Measurements from ENCODE around the gene TRAFD1.
"Not testable (repeated sequence)": the region's sequence is repeated elsewhere in the genome, so short reads cannot be mapped to it uniquely, and the experiment has no call there.

TRAFD1 gene

DNA sequence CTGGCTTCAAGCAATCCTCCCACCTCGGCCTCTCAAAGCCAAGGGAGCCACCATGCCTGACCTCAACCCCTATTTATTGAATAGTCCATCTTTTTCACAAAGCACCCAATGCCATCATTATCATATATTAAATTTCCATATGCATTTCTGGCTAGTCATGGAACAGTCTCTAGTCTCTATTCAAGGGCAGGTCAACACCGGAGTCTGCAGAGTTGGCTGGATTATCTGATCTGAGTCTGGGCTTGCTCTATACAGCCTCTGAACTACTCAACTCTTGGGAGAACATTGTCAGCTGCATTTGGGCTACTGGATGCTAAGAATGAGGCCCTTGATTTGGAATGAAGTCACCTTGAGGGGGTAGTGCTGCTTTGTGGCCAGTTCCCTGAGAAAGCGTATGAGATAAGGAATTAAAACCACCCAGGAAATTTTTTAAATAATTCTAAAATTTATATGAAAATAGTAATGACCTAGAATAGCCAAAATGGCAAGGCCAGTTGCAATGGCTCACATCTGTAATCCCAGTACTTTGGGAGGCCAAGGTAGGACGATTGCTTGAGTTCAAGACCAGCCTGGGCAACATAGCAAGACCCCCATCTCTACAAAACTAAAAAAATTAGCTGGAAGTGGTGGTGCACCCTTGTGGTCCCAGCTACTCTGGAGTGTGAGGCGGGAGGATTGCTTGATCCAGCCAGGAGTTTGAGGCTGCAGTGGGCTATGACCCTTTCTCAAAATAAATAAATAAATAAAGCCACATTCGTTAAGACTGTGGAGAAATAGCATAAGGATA, 9.9 kb upstream of the TRAFD1 start:
- DNase-seq = no peak

DNA sequence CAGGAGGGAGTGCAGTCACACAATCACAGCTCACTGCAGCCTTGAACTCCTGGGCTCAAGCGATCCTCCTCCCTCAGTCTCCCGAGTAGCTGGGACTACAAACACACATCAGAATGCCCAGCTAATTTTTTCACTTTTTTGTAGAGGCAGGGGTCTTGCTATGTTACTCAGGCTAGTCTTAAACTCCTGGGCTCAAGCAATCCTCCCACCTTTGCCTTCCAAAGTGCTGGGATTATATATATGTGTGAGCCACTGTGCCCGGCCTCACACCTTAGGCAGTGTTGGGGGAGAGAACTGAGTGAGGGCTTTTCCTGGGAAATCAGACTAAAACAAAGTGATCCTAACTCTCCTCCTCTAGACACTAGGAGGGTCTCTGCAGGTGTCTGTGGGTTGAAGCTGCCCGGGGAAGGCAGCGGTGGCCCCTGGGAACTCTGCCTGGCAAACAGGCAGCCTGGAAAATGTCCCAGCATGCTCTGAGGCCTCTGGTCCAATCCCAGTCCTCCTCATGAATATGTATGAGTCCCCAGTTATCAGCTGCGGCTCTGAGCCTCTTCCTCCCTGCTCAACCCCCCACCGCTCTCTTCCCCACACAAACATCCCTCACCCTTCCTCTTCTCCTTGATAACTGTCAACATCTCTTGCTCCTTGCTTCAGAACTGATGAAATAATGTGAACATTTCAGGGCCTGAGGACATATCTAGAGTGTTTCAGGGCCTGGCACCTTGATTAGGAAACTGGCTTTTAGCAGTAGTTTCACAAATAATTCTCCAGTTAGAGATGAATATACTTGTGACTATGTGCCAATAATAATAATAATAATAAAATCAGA, 8.9 kb upstream of the TRAFD1 start:
- DNase-seq = peak; percentile 19

DNA sequence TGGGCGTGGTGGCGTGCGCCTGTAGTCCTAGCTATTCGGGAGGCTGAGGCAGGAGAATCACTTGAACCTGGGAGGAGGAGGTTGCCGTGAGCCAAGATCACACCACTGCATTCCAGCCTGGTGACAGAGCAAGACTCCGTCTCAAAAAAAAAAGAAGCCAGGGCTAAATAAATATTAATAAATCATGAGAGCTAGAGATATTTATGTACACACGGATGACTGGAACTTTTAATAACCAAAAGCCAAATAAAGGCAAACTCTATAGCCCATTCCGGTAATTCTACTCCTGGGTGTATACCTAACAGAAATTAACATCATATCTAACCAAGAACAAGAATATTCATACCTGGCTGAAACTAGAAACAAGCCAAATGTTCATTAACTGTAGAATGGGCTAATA, 7.7 kb upstream of the TRAFD1 start:
- DNase-seq = no peak

- no peak for DNase-seq
Observed at GRCh38 chr12:112121780-112122565, 3.4 kb upstream of the TRAFD1 start.

DNA sequence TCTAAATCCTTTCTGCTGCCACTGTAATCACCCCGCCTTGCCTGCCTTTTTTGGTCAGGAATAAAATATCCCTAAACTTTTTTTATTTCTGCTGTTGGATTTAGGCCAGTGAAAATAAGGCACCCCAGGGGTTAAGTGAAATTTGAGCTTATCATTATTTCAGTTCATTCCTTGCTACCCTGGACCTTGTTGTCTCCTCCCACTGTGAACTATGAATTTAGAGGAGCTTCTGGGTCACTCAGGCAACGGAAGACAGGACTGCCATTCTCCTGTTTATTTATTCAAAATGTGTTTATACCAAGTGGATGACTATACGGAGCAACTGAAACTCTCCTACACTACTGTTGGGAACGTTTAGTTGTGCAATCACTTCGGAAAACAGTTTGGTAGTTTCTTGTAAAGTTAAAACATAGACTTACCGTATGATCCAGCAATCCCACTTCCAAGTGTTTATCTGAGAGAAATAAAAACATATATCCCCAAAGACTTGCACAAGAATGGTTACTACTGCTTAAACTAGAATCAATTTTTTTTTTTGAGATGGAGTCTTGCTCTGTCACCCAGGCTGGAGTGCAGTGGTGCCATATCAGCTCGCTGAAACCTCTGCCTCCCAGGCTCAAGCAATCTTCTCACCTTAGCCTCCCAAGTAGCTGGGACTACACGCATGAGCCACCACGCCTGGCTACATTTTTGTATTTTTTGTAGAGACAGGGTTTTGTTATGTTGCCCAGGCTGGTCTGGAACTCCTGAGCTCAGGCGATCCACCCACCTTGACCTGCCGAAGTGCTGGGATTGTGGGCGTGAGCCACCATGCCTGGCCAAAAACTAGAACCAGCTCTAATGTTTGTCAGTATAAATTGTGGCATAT, 2.3 kb upstream of the TRAFD1 start:
- DNase-seq = no peak

- no peak for DNase-seq
Observed at GRCh38 chr12:112124918-112125249, 476 bp upstream of the TRAFD1 start.

DNA sequence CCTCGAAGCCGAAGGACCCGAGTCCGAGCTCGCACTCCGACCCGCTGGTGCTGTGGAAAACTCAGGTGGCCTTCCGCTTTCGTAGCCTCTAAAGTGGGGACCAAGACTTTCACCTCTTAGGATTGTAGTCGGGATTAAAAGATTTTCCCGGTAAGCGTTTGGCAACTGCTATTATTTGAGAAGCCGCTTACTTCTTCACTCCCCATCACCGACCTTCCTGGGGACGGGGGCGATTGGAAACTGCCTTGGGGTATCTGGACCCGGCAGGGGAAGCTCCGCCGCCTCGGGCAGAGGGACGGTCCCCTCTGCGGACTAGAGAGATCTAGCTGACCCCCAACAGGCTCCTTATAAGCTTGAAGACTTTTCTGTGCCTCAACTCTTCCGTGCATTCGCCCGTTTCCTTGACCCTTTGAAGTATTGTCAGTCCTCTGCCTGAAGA, 659 bp downstream of the TRAFD1 start:
- DNase-seq = no peak

- no peak for DNase-seq
Observed at GRCh38 chr12:112126911-112127310, 1.6 kb downstream of the TRAFD1 start.

GRCh38 chr12:112130441-112130998, 5.2 kb downstream of the TRAFD1 start:
- no peak for DNase-seq

- no peak for DNase-seq
Observed at GRCh38 chr12:112131686-112132085, 6.3 kb downstream of the TRAFD1 start.

DNA sequence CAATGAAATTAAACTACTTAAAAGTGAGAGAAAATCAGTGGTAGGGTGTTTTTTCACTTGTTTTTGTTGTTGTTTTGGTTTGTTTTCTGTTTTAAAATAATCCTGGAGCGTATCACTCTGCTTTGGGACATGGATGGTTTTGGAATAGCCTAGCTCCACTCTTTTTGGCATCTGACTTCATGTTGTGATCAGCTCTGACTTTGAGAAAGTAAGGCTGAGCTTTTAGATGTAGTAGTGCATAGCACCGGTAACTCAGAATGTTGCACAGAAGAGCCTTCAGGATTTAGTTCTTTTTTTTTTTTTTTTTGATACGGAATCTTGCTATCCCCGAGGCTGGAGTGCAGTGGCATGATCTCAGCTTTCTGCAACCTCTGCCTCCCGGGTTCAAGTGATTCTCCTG, 8.1 kb downstream of the TRAFD1 start:
- no peak for DNase-seq

- no peak for DNase-seq
Observed at GRCh38 chr12:112134731-112135130, 9.4 kb downstream of the TRAFD1 start.

DNA sequence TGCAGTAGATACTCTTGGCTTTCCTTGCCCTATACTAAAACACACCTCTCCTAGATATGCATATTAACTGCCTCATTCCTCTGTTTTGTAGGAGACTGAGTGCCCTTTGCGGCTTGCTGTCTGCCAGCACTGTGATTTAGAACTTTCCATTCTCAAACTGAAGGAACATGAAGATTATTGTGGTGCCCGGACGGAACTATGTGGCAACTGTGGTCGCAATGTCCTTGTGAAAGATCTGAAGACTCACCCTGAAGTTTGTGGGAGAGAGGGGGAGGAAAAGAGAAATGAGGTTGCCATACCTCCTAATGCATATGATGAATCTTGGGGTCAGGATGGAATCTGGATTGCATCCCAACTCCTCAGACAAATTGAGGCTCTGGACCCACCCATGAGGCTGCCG, 15.4 kb downstream of the TRAFD1 start:
- no peak for DNase-seq

GRCh38 chr12:112146123-112146522, 20.8 kb downstream of the TRAFD1 start:
- no peak for DNase-seq

DNA sequence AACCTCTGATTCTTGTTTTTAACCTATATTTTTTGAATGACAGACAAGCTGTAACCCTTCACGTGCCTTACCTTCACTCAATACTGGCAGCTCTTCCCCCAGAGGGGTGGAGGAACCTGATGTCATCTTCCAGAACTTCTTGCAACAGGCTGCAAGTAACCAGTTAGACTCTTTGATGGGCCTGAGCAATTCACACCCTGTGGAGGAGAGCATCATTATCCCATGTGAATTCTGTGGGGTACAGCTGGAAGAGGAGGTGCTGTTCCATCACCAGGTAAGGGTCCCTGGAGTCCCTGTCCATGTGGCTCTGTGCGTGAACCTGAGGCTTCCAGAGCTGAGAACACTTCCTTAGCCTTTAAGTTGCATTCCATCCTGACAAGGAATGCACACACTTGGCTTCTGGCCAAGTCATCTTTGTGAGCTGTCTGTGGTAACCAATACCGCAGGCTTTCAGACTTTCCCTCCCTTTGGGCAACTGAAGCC, 22.7 kb downstream of the TRAFD1 start:
- no peak for DNase-seq

- DNase-seq = no peak
Observed at GRCh38 chr12:112149596-112149995, 24.2 kb downstream of the TRAFD1 start.

DNA sequence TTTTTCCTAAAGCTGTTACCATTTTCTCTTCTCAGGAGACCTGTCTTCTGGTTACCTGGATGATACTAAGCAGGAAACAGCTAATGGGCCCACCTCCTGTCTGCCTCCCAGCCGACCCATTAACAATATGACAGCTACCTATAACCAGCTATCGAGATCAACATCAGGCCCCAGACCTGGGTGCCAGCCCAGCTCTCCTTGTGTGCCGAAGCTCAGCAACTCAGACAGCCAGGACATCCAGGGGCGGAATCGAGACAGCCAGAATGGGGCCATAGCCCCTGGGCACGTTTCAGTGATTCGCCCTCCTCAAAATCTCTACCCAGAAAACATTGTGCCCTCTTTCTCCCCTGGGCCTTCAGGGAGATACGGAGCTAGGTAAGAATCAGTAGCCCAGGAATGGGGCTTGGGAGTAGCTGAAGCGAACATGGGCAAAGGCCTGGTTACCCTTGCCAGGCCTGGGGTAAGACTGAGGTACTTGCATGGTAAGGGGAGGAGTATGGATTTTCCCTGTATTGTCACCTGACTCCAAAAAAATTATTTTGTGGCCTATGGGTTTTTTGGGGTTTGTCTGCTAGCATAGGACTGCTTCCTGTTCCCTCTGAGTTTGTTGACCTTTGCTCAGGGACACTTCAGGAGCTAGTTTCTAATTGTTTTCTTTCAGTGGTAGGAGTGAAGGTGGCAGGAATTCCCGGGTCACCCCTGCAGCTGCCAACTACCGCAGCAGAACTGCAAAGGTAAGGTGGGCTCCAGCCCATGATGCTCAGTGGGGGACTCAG, 26.6 kb downstream of the TRAFD1 start:
- no peak for DNase-seq

GRCh38 chr12:112153181-112153892, 28.0 kb downstream of the TRAFD1 start:
- DNase-seq = no peak

DNA sequence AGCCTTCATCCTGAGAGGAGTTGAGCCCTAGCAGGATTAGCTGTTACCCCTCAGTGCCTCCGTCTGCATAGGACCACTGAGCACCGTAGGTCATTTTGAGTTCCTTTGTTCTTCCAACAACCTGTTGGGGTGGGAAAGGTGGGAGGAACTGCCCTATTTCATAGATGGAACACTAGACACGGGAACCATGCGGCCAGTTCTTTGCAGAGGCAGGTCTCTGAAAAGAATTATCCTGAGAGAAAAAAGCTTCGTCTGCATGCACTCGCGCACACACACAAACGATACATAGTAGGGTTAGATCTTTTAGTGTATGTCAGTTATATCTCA, 28.5 kb downstream of the TRAFD1 start:
- DNase-seq = no peak

DNA sequence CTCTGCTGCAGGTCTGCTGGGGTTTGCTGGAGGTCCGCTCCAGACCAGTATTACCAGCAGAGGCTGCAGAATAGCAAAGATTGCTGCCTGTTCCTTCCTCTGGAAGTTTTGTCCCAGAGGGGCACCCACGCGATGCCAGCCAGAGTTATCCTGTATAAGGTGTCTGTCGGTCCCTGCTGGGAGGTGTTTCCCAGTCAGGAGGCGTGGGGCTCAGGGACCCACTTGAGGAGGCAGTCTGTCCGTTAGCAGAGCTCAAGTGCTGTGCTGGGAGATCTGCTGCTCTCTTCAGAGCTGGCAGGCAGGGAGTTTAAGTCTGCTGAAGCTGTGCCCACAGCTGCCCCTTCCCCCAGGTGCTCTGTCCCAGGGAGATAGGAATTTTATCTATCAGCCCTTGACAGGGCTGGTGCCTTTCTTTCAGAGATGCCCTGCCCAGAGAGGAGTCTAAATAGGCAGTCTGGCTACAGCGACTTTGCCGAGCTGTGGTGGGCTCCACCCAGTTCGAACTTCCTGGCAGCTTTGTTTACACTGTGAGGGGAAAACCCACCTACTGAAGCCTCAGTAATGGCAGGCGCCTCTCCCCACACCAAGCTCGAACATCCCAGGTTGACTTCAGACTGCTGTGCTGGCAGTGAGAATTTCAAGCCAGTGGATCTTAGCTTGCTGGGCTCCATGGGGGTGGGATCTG, 33.2 kb downstream of the TRAFD1 start:
- DNase-seq = not testable (repeated sequence)

Data from NCI-H1092 (cell line).